ENCODE data around the gene SOX6. TPM values are rescaled to one million over a fixed set of nuclear protein-coding genes. Genes with fewer than 3 reads are reported as not detected.

The SOX6 gene
- total and polyA plus RNA-seq, 12 donors: 0.71 to 13.9 (median 6.7) TPM

GRCh38 chr11:15975742-15976141 is 380.6 kb downstream of the SOX6 start:
- 62 to 83% (median 71%) methylated on average over 2 of the region's 2 CpGs for WGBS, 4 donors

GRCh38 chr11:15972838-15973237 is 383.5 kb downstream of the SOX6 start:
- Histone ChIP-seq H3K27me3 (no peaks in the 10 kb centered on the region), H3K4me3 (no peak overlapping the region), H3K9me3 (replicated peaks in 1 of 3) (no peaks in the 10 kb centered on the region), H3K4me1 (replicated peaks in 1 of 2) (peaks cover 13 to 22% of the 10 kb centered on the region in 2 donors), H3K27ac (no peak overlapping the region), H3K36me3 (replicated peaks in 1 of 2) (no peaks in the 10 kb centered on the region)
- TF ChIP-seq POLR2A (IDR thresholded peaks at IDR 0.05) (no peak), CTCF (IDR thresholded peaks at IDR 0.05) (no peak)
- intact Hi-C loops (cut with DNase I): no loop called here
- no peak for DNase-seq
- 87 to 94% (median 89%) methylated on average over 5 of the region's 5 CpGs for WGBS, 4 donors

More at GRCh38 chr11:15975742-15976141, 380.6 kb downstream of the SOX6 start:
- intact Hi-C loops (cut with DNase I): no loop called here
- Histone ChIP-seq H3K4me3 (no peak overlapping the region), H3K9me3 (replicated peaks in 1 of 3) (no peaks in the 10 kb centered on the region), H3K36me3 (replicated peaks in 1 of 2) (no peaks in the 10 kb centered on the region), H3K27ac (no peak overlapping the region), H3K4me1 (replicated peaks in 1 of 2) (no peaks in the 10 kb centered on the region), H3K27me3 (no peaks in the 10 kb centered on the region)
- DNase-seq: no peak
- TF ChIP-seq CTCF (IDR thresholded peaks at IDR 0.05) (no peak), POLR2A (IDR thresholded peaks at IDR 0.05) (no peak)

- no peaks in the 10 kb centered on the region for H3K9me3 ChIP-seq (replicated peaks in 1 of 3)
- WGBS, 4 donors: 91 to 100% (median 97%) methylated on average over 2 of the region's 2 CpGs
- intact Hi-C loops (cut with DNase I): no loop called here
- no peaks in the 10 kb centered on the region for H3K36me3 ChIP-seq (replicated peaks in 1 of 2)
- peaks cover 13 to 22% of the 10 kb centered on the region in 2 donors for H3K4me1 ChIP-seq (replicated peaks in 1 of 2)
- no peak for DNase-seq
- TF ChIP-seq CTCF (IDR thresholded peaks at IDR 0.05): no peak
- TF ChIP-seq POLR2A (IDR thresholded peaks at IDR 0.05): no peak
- H3K27me3 ChIP-seq: no peaks in the 10 kb centered on the region
- H3K27ac ChIP-seq: no peak overlapping the region
- H3K4me3 ChIP-seq: no peak overlapping the region
Measured at GRCh38 chr11:15971215-15971546, 385.2 kb downstream of the SOX6 start.

- no peak for TF ChIP-seq POLR2A (IDR thresholded peaks at IDR 0.05)
- no peak for TF ChIP-seq CTCF (IDR thresholded peaks at IDR 0.05)
- Histone ChIP-seq H3K4me1 (replicated peaks in 1 of 2) (peaks cover 13 to 22% of the 10 kb centered on the region in 2 donors), H3K36me3 (replicated peaks in 1 of 2) (no peaks in the 10 kb centered on the region), H3K27me3 (no peaks in the 10 kb centered on the region), H3K27ac (no peak overlapping the region), H3K4me3 (no peak overlapping the region), H3K9me3 (replicated peaks in 1 of 3) (no peaks in the 10 kb centered on the region)
- intact Hi-C loops (cut with DNase I): no loop called here
- no peak for DNase-seq
- 93 to 95% (median 94%) methylated on average over 2 to 3 of the region's 3 CpGs for WGBS, 4 donors
Measured at GRCh38 chr11:15970506-15971214, 385.7 kb downstream of the SOX6 start.
